HepG2 (cell line): Measurements from ENCODE around the gene HYAL1. TPM values are rescaled to one million over a fixed set of nuclear protein-coding genes. Genes with fewer than 3 reads are reported as not detected.

Experiments
- CCAR2 ChIP-seq: fragments of 200-400 bp; formaldehyde crosslinking; optimal IDR thresholded peaks from 2 replicates; pipeline ENCODE3; 2018; ENCODE audit warnings: low read depth, mild to moderate bottlenecking, low read length, moderate library complexity
- NFYB ChIP-seq: sonication (generic); formaldehyde crosslinking; IDR thresholded peaks from 2 replicates; pipeline ENCODE4 v1.4.0; 2020; ENCODE audit warnings: missing genetic modification reagents
- SOX5 ChIP-seq: IDR thresholded peaks from 2 replicates; pipeline ENCODE4 v1.6.1; 2016; ENCODE audit warnings: borderline replicate concordance
- ZFP62 ChIP-seq: sonication (generic); formaldehyde crosslinking; IDR thresholded peaks from 2 replicates; pipeline ENCODE4 v1.4.0; 2020; ENCODE audit warnings: missing genetic modification reagents
- ZNF724P ChIP-seq: sonication (generic); formaldehyde crosslinking; IDR thresholded peaks from 2 replicates; pipeline ENCODE4 v1.8.0; 2022; ENCODE audit warnings: missing genetic modification reagents, borderline replicate concordance
- ZNF747 ChIP-seq: sonication (generic); formaldehyde crosslinking; IDR thresholded peaks from 2 replicates; pipeline ENCODE4 v1.8.1; 2023; ENCODE audit warnings: missing genetic modification reagents, mild to moderate bottlenecking, borderline replicate concordance
- ZSCAN29 ChIP-seq: sonication (generic); formaldehyde crosslinking; conservative IDR thresholded peaks from 2 replicates; pipeline ENCODE4 v1.4.0; 2020; ENCODE audit warnings: mild to moderate bottlenecking, missing genetic modification reagents
- polyA plus RNA-seq, 8 experiments: library from polyadenylated mRNA; depleted of rRNA in 3 of 8; stranded (reverse) in 7 of 8; unstranded in 1 of 8; fragments of >200 nt; fragmentation: Illumina TruSeq in 4 of 8; extraction: Trizol in 4 of 8; gene quantifications; 2 replicates each; pipeline versions ENCODE4 v1.2.1 to v1.2.3, GENCODE V29; 2011 to 2016; ENCODE audit warnings: low read depth in 4 of 8, missing spikeins in 1 of 8, mixed read lengths in 1 of 8; ENCODE audit not compliant: insufficient read depth in 1 of 8
- total RNA-seq, 5 experiments: library from RNA; depleted of rRNA; stranded (reverse); fragments of >200 nt; fragmentation: Illumina TruSeq; extraction: Trizol; gene quantifications; 2 replicates each; pipeline ENCODE4 v1.2.3, GENCODE V29; 2016; ENCODE audit warnings: low read depth in 1 of 5
- TF ChIP-seq, protein P1 (sequence below): sonication (generic); formaldehyde crosslinking; IDR thresholded peaks from 2 replicates; pipeline ENCODE4 v1.4.0; 2020; ENCODE audit warnings: missing genetic modification reagents
- TF ChIP-seq, protein P2 (sequence below): sonication (generic); formaldehyde crosslinking; IDR thresholded peaks from 2 replicates; pipeline ENCODE4 v1.4.0; 2020; ENCODE audit warnings: missing genetic modification reagents
- TF ChIP-seq, protein P3 (sequence below): sonication (generic); formaldehyde crosslinking; IDR thresholded peaks from 2 replicates; pipeline ENCODE4 v1.8.1; 2022; ENCODE audit warnings: low read depth, mild to moderate bottlenecking, missing genetic modification reagents
- TF ChIP-seq, protein P4 (sequence below): sonication (generic); formaldehyde crosslinking; IDR thresholded peaks from 2 replicates; pipeline ENCODE4 v1.5.0; 2020; ENCODE audit warnings: mild to moderate bottlenecking, missing genetic modification reagents

Gene HYAL1
- total and polyA plus RNA-seq, 2 of the 13 experiments (the other 11 are each of a cell fraction or from before 2014, with no cell fraction given), result 76.5 to 193 TPM

DNA sequence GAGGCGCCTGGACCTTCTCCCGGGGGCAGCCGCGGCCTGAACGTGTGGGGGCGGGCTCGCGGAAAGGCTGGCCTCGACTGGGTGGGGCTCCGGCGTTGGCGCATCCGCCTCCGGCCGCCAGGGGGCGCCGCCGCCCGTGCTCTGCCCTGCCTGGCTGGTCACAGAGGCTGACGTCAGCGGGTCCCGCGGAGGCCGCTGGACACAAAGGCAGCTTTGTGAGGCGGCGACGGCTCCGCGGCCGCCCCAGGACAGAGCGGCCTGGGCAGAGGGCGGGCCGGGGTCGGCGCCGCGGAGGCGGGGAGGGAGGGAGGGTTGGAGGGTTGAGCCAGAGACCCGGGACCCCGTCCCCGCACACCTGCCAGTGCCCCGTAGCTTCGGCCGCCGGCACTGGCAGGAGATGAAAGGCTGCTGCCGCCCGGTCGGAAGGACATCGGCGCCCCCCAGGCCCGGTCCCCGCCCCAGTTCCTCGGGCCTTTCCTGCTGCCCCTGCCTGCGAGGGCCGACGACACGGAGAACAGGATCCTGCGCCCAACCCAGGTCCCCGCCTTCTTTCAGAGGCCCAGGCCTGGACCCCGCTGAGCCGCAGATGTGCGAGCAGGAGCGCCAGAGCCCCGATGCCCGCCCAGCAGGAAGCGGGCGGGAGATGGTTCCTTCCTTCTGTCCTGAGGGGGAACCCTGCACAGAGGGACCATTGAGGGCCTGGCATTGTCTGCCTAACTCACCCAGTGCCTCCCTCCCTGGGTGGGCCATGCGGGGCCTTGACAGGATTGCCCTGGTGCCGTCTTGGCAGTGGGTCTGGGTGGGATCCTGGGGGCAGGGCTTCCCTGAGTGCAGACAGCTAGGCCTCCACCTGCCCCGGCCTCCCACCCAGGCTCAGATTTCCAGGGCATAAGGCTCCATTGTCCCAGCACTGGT, 43.1 kb downstream of the HYAL1 start (continued):
- TF ChIP-seq CCAR2 (no peak), ZSCAN29 (no peak), NFYB (0 out of 2 replicates have a peak, but pooled peaks have one; percentile 8), ZNF747 (CRISPR knock-in tag) (peak; percentile 89; the same call in 1 of the 2 replicates), ZNF724P (CRISPR knock-in tag) (peak; percentile 29; the same call in 1 of the 2 replicates), SOX5 (CRISPR knock-in tag) (peak; percentile 67; the same call in 1 of the 2 replicates), ZFP62 (CRISPR knock-in tag) (0 out of 2 replicates have a peak, but pooled peaks have one; percentile 29)
- TF ChIP-seq, protein P1, sequence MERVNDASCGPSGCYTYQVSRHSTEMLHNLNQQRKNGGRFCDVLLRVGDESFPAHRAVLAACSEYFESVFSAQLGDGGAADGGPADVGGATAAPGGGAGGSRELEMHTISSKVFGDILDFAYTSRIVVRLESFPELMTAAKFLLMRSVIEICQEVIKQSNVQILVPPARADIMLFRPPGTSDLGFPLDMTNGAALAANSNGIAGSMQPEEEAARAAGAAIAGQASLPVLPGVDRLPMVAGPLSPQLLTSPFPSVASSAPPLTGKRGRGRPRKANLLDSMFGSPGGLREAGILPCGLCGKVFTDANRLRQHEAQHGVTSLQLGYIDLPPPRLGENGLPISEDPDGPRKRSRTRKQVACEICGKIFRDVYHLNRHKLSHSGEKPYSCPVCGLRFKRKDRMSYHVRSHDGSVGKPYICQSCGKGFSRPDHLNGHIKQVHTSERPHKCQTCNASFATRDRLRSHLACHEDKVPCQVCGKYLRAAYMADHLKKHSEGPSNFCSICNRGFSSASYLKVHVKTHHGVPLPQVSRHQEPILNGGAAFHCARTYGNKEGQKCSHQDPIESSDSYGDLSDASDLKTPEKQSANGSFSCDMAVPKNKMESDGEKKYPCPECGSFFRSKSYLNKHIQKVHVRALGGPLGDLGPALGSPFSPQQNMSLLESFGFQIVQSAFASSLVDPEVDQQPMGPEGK (CRISPR knock-in tag), result peak; percentile 99
- TF ChIP-seq, protein P2, sequence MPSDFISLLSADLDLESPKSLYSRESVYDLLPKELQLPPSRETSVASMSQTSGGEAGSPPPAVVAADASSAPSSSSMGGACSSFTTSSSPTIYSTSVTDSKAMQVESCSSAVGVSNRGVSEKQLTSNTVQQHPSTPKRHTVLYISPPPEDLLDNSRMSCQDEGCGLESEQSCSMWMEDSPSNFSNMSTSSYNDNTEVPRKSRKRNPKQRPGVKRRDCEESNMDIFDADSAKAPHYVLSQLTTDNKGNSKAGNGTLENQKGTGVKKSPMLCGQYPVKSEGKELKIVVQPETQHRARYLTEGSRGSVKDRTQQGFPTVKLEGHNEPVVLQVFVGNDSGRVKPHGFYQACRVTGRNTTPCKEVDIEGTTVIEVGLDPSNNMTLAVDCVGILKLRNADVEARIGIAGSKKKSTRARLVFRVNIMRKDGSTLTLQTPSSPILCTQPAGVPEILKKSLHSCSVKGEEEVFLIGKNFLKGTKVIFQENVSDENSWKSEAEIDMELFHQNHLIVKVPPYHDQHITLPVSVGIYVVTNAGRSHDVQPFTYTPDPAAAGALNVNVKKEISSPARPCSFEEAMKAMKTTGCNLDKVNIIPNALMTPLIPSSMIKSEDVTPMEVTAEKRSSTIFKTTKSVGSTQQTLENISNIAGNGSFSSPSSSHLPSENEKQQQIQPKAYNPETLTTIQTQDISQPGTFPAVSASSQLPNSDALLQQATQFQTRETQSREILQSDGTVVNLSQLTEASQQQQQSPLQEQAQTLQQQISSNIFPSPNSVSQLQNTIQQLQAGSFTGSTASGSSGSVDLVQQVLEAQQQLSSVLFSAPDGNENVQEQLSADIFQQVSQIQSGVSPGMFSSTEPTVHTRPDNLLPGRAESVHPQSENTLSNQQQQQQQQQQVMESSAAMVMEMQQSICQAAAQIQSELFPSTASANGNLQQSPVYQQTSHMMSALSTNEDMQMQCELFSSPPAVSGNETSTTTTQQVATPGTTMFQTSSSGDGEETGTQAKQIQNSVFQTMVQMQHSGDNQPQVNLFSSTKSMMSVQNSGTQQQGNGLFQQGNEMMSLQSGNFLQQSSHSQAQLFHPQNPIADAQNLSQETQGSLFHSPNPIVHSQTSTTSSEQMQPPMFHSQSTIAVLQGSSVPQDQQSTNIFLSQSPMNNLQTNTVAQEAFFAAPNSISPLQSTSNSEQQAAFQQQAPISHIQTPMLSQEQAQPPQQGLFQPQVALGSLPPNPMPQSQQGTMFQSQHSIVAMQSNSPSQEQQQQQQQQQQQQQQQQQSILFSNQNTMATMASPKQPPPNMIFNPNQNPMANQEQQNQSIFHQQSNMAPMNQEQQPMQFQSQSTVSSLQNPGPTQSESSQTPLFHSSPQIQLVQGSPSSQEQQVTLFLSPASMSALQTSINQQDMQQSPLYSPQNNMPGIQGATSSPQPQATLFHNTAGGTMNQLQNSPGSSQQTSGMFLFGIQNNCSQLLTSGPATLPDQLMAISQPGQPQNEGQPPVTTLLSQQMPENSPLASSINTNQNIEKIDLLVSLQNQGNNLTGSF (CRISPR knock-in tag), result 0 out of 2 replicates have a peak, but pooled peaks have one; percentile 51
- TF ChIP-seq, protein P3, sequence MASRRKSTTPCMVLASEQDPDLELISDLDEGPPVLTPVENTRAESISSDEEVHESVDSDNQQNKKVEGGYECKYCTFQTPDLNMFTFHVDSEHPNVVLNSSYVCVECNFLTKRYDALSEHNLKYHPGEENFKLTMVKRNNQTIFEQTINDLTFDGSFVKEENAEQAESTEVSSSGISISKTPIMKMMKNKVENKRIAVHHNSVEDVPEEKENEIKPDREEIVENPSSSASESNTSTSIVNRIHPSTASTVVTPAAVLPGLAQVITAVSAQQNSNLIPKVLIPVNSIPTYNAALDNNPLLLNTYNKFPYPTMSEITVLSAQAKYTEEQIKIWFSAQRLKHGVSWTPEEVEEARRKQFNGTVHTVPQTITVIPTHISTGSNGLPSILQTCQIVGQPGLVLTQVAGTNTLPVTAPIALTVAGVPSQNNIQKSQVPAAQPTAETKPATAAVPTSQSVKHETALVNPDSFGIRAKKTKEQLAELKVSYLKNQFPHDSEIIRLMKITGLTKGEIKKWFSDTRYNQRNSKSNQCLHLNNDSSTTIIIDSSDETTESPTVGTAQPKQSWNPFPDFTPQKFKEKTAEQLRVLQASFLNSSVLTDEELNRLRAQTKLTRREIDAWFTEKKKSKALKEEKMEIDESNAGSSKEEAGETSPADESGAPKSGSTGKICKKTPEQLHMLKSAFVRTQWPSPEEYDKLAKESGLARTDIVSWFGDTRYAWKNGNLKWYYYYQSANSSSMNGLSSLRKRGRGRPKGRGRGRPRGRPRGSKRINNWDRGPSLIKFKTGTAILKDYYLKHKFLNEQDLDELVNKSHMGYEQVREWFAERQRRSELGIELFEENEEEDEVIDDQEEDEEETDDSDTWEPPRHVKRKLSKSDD (CRISPR knock-in tag), result peak; percentile 42
- TF ChIP-seq, protein P4, sequence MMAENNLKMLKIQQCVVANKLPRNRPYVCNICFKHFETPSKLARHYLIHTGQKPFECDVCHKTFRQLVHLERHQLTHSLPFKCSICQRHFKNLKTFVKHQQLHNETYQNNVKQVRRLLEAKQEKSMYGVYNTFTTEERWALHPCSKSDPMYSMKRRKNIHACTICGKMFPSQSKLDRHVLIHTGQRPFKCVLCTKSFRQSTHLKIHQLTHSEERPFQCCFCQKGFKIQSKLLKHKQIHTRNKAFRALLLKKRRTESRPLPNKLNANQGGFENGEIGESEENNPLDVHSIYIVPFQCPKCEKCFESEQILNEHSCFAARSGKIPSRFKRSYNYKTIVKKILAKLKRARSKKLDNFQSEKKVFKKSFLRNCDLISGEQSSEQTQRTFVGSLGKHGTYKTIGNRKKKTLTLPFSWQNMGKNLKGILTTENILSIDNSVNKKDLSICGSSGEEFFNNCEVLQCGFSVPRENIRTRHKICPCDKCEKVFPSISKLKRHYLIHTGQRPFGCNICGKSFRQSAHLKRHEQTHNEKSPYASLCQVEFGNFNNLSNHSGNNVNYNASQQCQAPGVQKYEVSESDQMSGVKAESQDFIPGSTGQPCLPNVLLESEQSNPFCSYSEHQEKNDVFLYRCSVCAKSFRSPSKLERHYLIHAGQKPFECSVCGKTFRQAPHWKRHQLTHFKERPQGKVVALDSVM, result peak; percentile 87
